ENCODE results near the gene OR5K2. TPM values are rescaled to one million over a fixed set of nuclear protein-coding genes. Genes with fewer than 3 reads are reported as not detected.

Gene OR5K2
- total RNA-seq, 1 donor from 2014 or later: not detected

- intact Hi-C loops (cut with micrococcal nuclease): loop anchor here (10.0 kb wide), 2 partner anchors 445 to 765 kb away; partner anchors contain the start of gene ARL6
- Mint-ChIP-seq H3K9me3 (no peaks in the 10 kb centered on the region), H3K27me3 (ENCODE audit: low read depth) (no peaks in the 10 kb centered on the region), H3K4me3 (ENCODE audit: low read depth) (peak overlapping the region; percentile 51), H3K4me1 (ENCODE audit: low read depth) (peaks cover 68% of the 10 kb centered on the region), H3K36me3 (ENCODE audit: low read depth) (peaks cover 54% of the 10 kb centered on the region), H3K27ac (peak overlapping the region; percentile 84)
- no peak for DNase-seq (ENCODE audit: low spot score)
Observed at GRCh38 chr3:98529856-98530459, 32.5 kb downstream of the OR5K2 start.

GRCh38 chr3:98530676-98531075 lies 33.2 kb downstream of the OR5K2 start:
- Mint-ChIP-seq H3K9me3 (no peaks in the 10 kb centered on the region), H3K36me3 (ENCODE audit: low read depth) (peaks cover 48% of the 10 kb centered on the region), H3K27me3 (ENCODE audit: low read depth) (no peaks in the 10 kb centered on the region), H3K4me3 (ENCODE audit: low read depth) (peak overlapping the region; percentile 38), H3K27ac (peak overlapping the region; percentile 48), H3K4me1 (ENCODE audit: low read depth) (peaks cover 61% of the 10 kb centered on the region)
- intact Hi-C loops (cut with micrococcal nuclease): no loop called here
- DNase-seq (ENCODE audit: low spot score): no peak

DNA sequence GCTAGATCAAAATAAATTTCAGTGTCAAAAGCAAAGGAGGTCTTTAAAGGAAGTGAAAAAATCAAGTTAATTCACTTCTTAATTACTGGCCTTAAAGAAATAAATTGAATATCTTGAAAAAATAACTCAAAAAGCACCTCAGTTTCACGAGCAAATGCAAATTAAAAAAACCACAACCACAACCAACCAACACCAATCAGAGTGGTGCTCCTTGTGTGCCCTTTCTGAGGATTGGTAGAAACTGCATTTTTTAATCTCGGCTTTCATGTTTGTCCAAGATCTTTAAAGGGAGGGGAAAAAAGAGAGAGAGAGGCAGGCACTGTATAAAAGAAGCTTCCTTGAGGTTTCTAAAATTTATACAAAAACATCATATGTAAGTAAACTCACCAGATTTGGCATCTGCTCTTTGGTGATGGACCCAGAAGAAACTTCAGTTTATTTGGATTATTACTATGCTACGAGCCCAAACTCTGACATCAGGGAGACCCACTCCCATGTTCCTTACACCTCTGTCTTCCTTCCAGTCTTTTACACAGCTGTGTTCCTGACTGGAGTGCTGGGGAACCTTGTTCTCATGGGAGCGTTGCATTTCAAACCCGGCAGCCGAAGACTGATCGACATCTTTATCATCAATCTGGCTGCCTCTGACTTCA lies 34.3 kb downstream of the OR5K2 start, which contains the start of gene GPR15:
TSS of gene GPR15 (plus strand) at position 357 of the 653 bp plus-strand sequence. CDS start at position 413, 56 bp downstream.
- peaks cover 53% of the 10 kb centered on the region for H3K36me3 Mint-ChIP-seq (ENCODE audit: low read depth)
- no peaks in the 10 kb centered on the region for H3K27me3 Mint-ChIP-seq (ENCODE audit: low read depth)
- intact Hi-C loops (cut with micrococcal nuclease): no loop called here
- no peaks in the 10 kb centered on the region for H3K9me3 Mint-ChIP-seq
- H3K4me1 Mint-ChIP-seq (ENCODE audit: low read depth): peaks cover 64% of the 10 kb centered on the region
- peak within 1 kb of the TSS; percentile 59 for H3K27ac Mint-ChIP-seq
- peak within 1 kb of the TSS; percentile 72 for H3K4me3 Mint-ChIP-seq (ENCODE audit: low read depth)
- no peak for DNase-seq (ENCODE audit: low spot score)

DNA sequence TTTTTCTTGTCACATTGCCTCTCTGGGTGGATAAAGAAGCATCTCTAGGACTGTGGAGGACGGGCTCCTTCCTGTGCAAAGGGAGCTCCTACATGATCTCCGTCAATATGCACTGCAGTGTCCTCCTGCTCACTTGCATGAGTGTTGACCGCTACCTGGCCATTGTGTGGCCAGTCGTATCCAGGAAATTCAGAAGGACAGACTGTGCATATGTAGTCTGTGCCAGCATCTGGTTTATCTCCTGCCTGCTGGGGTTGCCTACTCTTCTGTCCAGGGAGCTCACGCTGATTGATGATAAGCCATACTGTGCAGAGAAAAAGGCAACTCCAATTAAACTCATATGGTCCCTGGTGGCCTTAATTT lies 34.8 kb downstream of the OR5K2 start:
- no peaks in the 10 kb centered on the region for H3K27me3 Mint-ChIP-seq (ENCODE audit: low read depth)
- peaks cover 50% of the 10 kb centered on the region for H3K36me3 Mint-ChIP-seq (ENCODE audit: low read depth)
- peaks cover 66% of the 10 kb centered on the region for H3K4me1 Mint-ChIP-seq (ENCODE audit: low read depth)
- peak overlapping the region; percentile 72 for H3K4me3 Mint-ChIP-seq (ENCODE audit: low read depth)
- intact Hi-C loops (cut with micrococcal nuclease): no loop called here
- H3K9me3 Mint-ChIP-seq: no peaks in the 10 kb centered on the region
- DNase-seq (ENCODE audit: low spot score): no peak
- peak overlapping the region; percentile 59 for H3K27ac Mint-ChIP-seq

DNA sequence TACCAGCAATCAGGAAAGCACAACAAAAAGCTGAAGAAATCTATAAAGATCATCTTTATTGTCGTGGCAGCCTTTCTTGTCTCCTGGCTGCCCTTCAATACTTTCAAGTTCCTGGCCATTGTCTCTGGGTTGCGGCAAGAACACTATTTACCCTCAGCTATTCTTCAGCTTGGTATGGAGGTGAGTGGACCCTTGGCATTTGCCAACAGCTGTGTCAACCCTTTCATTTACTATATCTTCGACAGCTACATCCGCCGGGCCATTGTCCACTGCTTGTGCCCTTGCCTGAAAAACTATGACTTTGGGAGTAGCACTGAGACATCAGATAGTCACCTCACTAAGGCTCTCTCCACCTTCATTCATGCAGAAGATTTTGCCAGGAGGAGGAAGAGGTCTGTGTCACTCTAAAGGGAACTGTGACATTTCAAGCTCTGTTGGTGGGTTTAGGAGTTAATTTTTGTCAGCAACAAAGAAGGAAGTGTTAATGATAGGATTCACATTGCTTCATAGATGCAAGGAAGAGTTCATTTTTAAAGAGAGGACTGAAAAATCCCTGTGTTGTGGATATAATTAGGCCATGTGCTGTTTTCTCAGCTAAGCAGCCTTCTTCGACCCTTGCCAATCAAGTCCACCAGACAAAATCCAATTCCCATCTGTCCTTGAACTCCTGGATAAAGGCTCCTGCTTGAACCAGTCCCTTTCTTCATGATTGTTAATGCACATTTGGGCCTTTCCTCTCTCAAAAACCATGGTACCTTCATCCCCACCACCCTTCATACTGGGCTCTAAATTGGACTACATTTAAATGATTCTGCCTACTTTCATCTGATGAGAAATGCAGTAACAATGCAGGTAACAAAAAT lies 35.5 kb downstream of the OR5K2 start:
- Mint-ChIP-seq H3K27ac (peak overlapping the region; percentile 59), H3K27me3 (ENCODE audit: low read depth) (no peaks in the 10 kb centered on the region), H3K4me3 (ENCODE audit: low read depth) (peak overlapping the region; percentile 72), H3K9me3 (no peaks in the 10 kb centered on the region), H3K36me3 (ENCODE audit: low read depth) (peaks cover 46% of the 10 kb centered on the region), H3K4me1 (ENCODE audit: low read depth) (peaks cover 60% of the 10 kb centered on the region)
- intact Hi-C loops (cut with micrococcal nuclease): no loop called here
- DNase-seq (ENCODE audit: low spot score): no peak

- Mint-ChIP-seq H3K27ac (no peak overlapping the region), H3K27me3 (ENCODE audit: low read depth) (no peaks in the 10 kb centered on the region), H3K9me3 (peaks cover 4% of the 10 kb centered on the region), H3K36me3 (ENCODE audit: low read depth) (peaks cover 44% of the 10 kb centered on the region), H3K4me3 (ENCODE audit: low read depth) (peak overlapping the region; percentile 72), H3K4me1 (ENCODE audit: low read depth) (peaks cover 57% of the 10 kb centered on the region)
- intact Hi-C loops (cut with micrococcal nuclease): no loop called here
- DNase-seq (ENCODE audit: low spot score): no peak
Observed at GRCh38 chr3:98534168-98534567, 36.7 kb downstream of the OR5K2 start.

DNA sequence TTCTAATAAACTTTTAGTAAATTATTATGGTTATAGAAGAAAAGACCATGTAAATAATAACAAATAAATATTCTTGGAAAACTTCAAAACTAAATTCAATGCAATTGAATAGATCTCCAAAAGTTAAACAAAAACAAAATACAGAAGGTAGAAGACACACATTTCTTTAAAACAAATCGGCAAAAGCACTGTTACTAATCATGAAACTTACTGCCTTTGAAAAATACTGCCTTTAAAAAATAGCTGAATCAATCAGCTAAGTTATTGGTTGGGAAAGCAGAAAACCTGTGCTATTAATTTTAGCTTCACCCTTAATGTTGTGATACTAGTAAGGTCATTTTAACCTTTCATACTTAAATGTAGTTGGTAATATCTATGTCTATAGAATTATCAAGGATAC lies 37.3 kb downstream of the OR5K2 start:
- intact Hi-C loops (cut with micrococcal nuclease): no loop called here
- H3K4me3 Mint-ChIP-seq (ENCODE audit: low read depth): peak overlapping the region; percentile 28
- H3K9me3 Mint-ChIP-seq: peaks cover 4% of the 10 kb centered on the region
- DNase-seq (ENCODE audit: low spot score): no peak
- H3K36me3 Mint-ChIP-seq (ENCODE audit: low read depth): peaks cover 43% of the 10 kb centered on the region
- H3K27me3 Mint-ChIP-seq (ENCODE audit: low read depth): no peaks in the 10 kb centered on the region
- H3K4me1 Mint-ChIP-seq (ENCODE audit: low read depth): peaks cover 58% of the 10 kb centered on the region
- no peak overlapping the region for H3K27ac Mint-ChIP-seq

GRCh38 chr3:98536456-98537017 lies 39.1 kb downstream of the OR5K2 start:
- peaks cover 29% of the 10 kb centered on the region for H3K36me3 Mint-ChIP-seq (ENCODE audit: low read depth)
- peak overlapping the region; percentile 60 for H3K4me3 Mint-ChIP-seq (ENCODE audit: low read depth)
- no peak for DNase-seq (ENCODE audit: low spot score)
- intact Hi-C loops (cut with micrococcal nuclease): loop anchor here (1.0 kb wide), 4 partner anchors 8 to 29 kb away; partner anchors contain the start of gene CLDND1
- H3K27me3 Mint-ChIP-seq (ENCODE audit: low read depth): no peaks in the 10 kb centered on the region
- peaks cover 54% of the 10 kb centered on the region for H3K4me1 Mint-ChIP-seq (ENCODE audit: low read depth)
- peaks cover 5% of the 10 kb centered on the region for H3K9me3 Mint-ChIP-seq
- H3K27ac Mint-ChIP-seq: peak overlapping the region; percentile 76

GRCh38 chr3:98540346-98540745 lies 42.9 kb downstream of the OR5K2 start:
- Mint-ChIP-seq H3K4me3 (ENCODE audit: low read depth) (no peak overlapping the region), H3K9me3 (peaks cover 7% of the 10 kb centered on the region), H3K36me3 (ENCODE audit: low read depth) (peaks cover 23% of the 10 kb centered on the region), H3K27me3 (ENCODE audit: low read depth) (no peaks in the 10 kb centered on the region), H3K4me1 (ENCODE audit: low read depth) (peaks cover 63% of the 10 kb centered on the region), H3K27ac (peak overlapping the region; percentile 17)
- no peak for DNase-seq (ENCODE audit: low spot score)
- intact Hi-C loops (cut with micrococcal nuclease): loop anchor here (1.0 kb wide), 1 partner anchor 25 kb away; no protein-coding TSS in a partner anchor

DNA sequence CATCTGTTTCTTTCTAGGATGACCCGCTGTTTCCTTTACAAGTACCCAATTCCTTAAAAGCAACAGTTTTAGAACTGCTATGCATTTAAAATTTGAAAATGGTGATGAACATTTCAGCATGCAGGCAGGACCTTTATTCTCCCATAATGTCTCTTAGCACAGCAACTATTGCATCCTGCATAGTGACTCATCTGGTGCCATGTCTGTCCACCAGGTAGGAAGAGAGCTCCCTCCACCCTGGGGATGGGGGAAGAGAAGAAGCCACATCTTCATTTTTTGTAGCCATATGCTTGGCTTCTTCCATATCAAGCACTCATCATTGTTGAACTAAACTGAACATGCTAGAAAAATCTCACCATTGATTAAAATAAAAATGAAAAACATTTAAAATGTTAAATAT lies 44.2 kb downstream of the OR5K2 start:
- H3K4me3 Mint-ChIP-seq (ENCODE audit: low read depth): no peak overlapping the region
- intact Hi-C loops (cut with micrococcal nuclease): no loop called here

GRCh38 chr3:98542623-98543022 lies 45.1 kb downstream of the OR5K2 start:
- H3K4me1 Mint-ChIP-seq (ENCODE audit: low read depth): peaks cover 59% of the 10 kb centered on the region
- H3K27me3 Mint-ChIP-seq (ENCODE audit: low read depth): no peaks in the 10 kb centered on the region
- intact Hi-C loops (cut with micrococcal nuclease): no loop called here
- no peak for DNase-seq (ENCODE audit: low spot score)
- peaks cover 7% of the 10 kb centered on the region for H3K9me3 Mint-ChIP-seq
- peaks cover 21% of the 10 kb centered on the region for H3K36me3 Mint-ChIP-seq (ENCODE audit: low read depth)
- no peak overlapping the region for H3K4me3 Mint-ChIP-seq (ENCODE audit: low read depth)
- H3K27ac Mint-ChIP-seq: peak overlapping the region; percentile 62

More for the DNA sequence above, 44.2 kb downstream of the OR5K2 start:
- Mint-ChIP-seq H3K4me1 (ENCODE audit: low read depth) (peaks cover 62% of the 10 kb centered on the region), H3K27ac (peak overlapping the region; percentile 81), H3K9me3 (peaks cover 7% of the 10 kb centered on the region), H3K27me3 (ENCODE audit: low read depth) (no peaks in the 10 kb centered on the region), H3K36me3 (ENCODE audit: low read depth) (peaks cover 22% of the 10 kb centered on the region)
- no peak for DNase-seq (ENCODE audit: low spot score)

GRCh38 chr3:98545940-98546339 lies 48.5 kb downstream of the OR5K2 start:
- no peak for DNase-seq (ENCODE audit: low spot score)
- peak overlapping the region; percentile 97 for H3K27ac Mint-ChIP-seq
- intact Hi-C loops (cut with micrococcal nuclease): loop anchor here (1.0 kb wide), 1 partner anchor 10 kb away; no protein-coding TSS in a partner anchor
- H3K36me3 Mint-ChIP-seq (ENCODE audit: low read depth): peaks cover 47% of the 10 kb centered on the region
- H3K9me3 Mint-ChIP-seq: peaks cover 6% of the 10 kb centered on the region
- peaks cover 69% of the 10 kb centered on the region for H3K4me1 Mint-ChIP-seq (ENCODE audit: low read depth)
- H3K4me3 Mint-ChIP-seq (ENCODE audit: low read depth): peak overlapping the region; percentile 71
- no peaks in the 10 kb centered on the region for H3K27me3 Mint-ChIP-seq (ENCODE audit: low read depth)

Measured in activated T-helper 2 cell treated with anti-CD3 and anti-CD28 coated beads, Interferon-gamma antibody, Interleukin-2, Interleukin-4, amounts not matched to agents 10 μg/mL and 5 μg/mL and 100 μg/mL, durations not matched to agents 14 hours and 24 hours and 36 hours (primary cell).